Left renal cortex interstitium (tissue), 4 donors: Measurements from ENCODE around the gene GRIN2A. TPM values are rescaled to one million over a fixed set of nuclear protein-coding genes. Genes with fewer than 3 reads are reported as not detected.
"Not testable (repeated sequence)": the region's sequence is repeated elsewhere in the genome, so short reads cannot be mapped to it uniquely, and the experiment has no call there.

Experiments used
- DNase-seq, 4 donors: peaks; one replicate each; pipeline ENCODE4 v3.0.0-alpha.2; 2013; ENCODE audit warnings: low read depth in 4 of 4, low spot score in 2 of 4, missing footprints in 1 of 4
- polyA plus RNA-seq, 4 donors: library from polyadenylated mRNA; unstranded; fragments of 120-200 nt; gene quantifications; one replicate each; pipeline ENCODE4 v1.2.1, GENCODE V29; 2013; ENCODE audit not compliant: insufficient read length in 4 of 4

Gene GRIN2A
- polyA plus RNA-seq, 4 donors, result 3.7 to 7.2 (median 5.3) TPM

- not testable (repeated sequence) for DNase-seq
Observed at GRCh38 chr16:9875981-9876380, 306.2 kb downstream of the GRIN2A start.

- no peak for DNase-seq
Observed at GRCh38 chr16:9874219-9874618, 308.0 kb downstream of the GRIN2A start.

- DNase-seq, result no peak
Observed at GRCh38 chr16:9870962-9871361, 311.3 kb downstream of the GRIN2A start.

GRCh38 chr16:9869776-9870175 lies 312.5 kb downstream of the GRIN2A start:
- DNase-seq, result no peak

GRCh38 chr16:9868606-9869149 lies 313.6 kb downstream of the GRIN2A start:
- no peak for DNase-seq

- DNase-seq, result no peak
Observed at GRCh38 chr16:9867176-9867575, 315.1 kb downstream of the GRIN2A start.

GRCh38 chr16:9864461-9864860 lies 317.8 kb downstream of the GRIN2A start:
- DNase-seq, result no peak

- no peak for DNase-seq
Observed at GRCh38 chr16:9862327-9862726, 319.9 kb downstream of the GRIN2A start.

GRCh38 chr16:9860876-9861275 lies 321.4 kb downstream of the GRIN2A start:
- no peak for DNase-seq

GRCh38 chr16:9859701-9860327 lies 322.4 kb downstream of the GRIN2A start:
- DNase-seq, result no peak

GRCh38 chr16:9854675-9855074 lies 327.6 kb downstream of the GRIN2A start:
- DNase-seq, result no peak

- no peak for DNase-seq
Observed at GRCh38 chr16:9852003-9852402, 330.2 kb downstream of the GRIN2A start.

- DNase-seq, result no peak
Observed at GRCh38 chr16:9850817-9851216, 331.4 kb downstream of the GRIN2A start.

- no peak for DNase-seq
Observed at GRCh38 chr16:9849697-9850245, 332.5 kb downstream of the GRIN2A start.

- no peak for DNase-seq
Observed at GRCh38 chr16:9847146-9847545, 335.1 kb downstream of the GRIN2A start.

- no peak for DNase-seq
Observed at GRCh38 chr16:9846362-9847099, 335.7 kb downstream of the GRIN2A start.

GRCh38 chr16:9845661-9846361 lies 336.4 kb downstream of the GRIN2A start:
- no peak for DNase-seq

- no peak for DNase-seq
Observed at GRCh38 chr16:9844361-9844760, 337.9 kb downstream of the GRIN2A start.

GRCh38 chr16:9843424-9844018 lies 338.7 kb downstream of the GRIN2A start:
- no peak for DNase-seq

GRCh38 chr16:9840761-9841665 lies 341.2 kb downstream of the GRIN2A start:
- DNase-seq, result no peak
